Upper lobe of left lung (tissue), 6 donors: ENCODE results near the gene HIBADH. TPM values are rescaled to one million over a fixed set of nuclear protein-coding genes. Genes with fewer than 3 reads are reported as not detected.

ENCODE experiments used
- ATAC-seq, 2 donors: fragments of 200-7000 bp; cut with Tn5 transposase; one replicate each; pipeline ENCODE4 v1.9.1; 2022; ENCODE audit warnings: mild to moderate bottlenecking in 2 of 2, moderate library complexity in 2 of 2; ENCODE audit not compliant: low FRiP score in 2 of 2
- DNase-seq, 2 donors: peaks; one replicate each; pipeline ENCODE4 v3.0.0-alpha.2; 2019 to 2020
- H3K27ac ChIP-seq, 4 donors: fragments of 200-600 bp; sonication (generic); one replicate each; pipeline ENCODE4 v1.5.1; 2016 to 2019
- H3K27me3 ChIP-seq, 4 donors: fragments of 200-600 bp; sonication (generic); one replicate each; pipeline ENCODE4 v1.5.1; 2017 to 2019
- H3K36me3 ChIP-seq, 4 donors: fragments of 200-600 bp; sonication (generic); one replicate each; pipeline ENCODE4 v1.5.1; 2016 to 2019
- H3K4me1 ChIP-seq, 4 donors: fragments of 200-600 bp; sonication (generic); one replicate each; pipeline ENCODE4 v1.5.1; 2018 to 2019
- H3K4me3 ChIP-seq, 4 donors: fragments of 200-600 bp; sonication (generic); one replicate each; pipeline ENCODE4 v1.5.1; 2017 to 2019; ENCODE audit warnings: mild to moderate bottlenecking in 2 of 4, moderate library complexity in 1 of 4
- H3K9me3 ChIP-seq, 4 donors: fragments of 200-600 bp; sonication (generic); one replicate each; pipeline ENCODE4 v1.5.1; 2018 to 2019
- CTCF ChIP-seq, 6 experiments: fragments of 450-650 bp in 4 of 6; fragments of 200-600 bp in 2 of 6; sonication (generic) in 2 of 6; IDR thresholded peaks; one replicate each; pipeline ENCODE4 v1.5.1; 2016 to 2019; ENCODE audit warnings: antibody characterized with exemption in 6 of 6
- EP300 ChIP-seq, 4 donors: sonication (generic); formaldehyde crosslinking; IDR thresholded peaks; one replicate each; pipeline ENCODE4 v1.5.1; 2017; ENCODE audit warnings: antibody characterized with exemption in 4 of 4, control low read depth in 2 of 4
- POLR2A ChIP-seq, 4 donors: fragments of 450-650 bp; IDR thresholded peaks; one replicate each; pipeline ENCODE4 v1.5.1; 2016 to 2017; ENCODE audit warnings: antibody characterized with exemption in 4 of 4, mild to moderate bottlenecking in 2 of 4
- POLR2AphosphoS5 ChIP-seq, 2 donors: sonication (generic); formaldehyde crosslinking; IDR thresholded peaks; one replicate each; pipeline ENCODE4 v1.5.1; 2017; ENCODE audit warnings: antibody characterized with exemption in 2 of 2
- WGBS, 2 donors: methylation state at CpG; one replicate each; pipeline ENCODE4 v1.1.5; 2017 to 2018; 5-methylcytosine and 5-hydroxymethylcytosine counted together
- total RNA-seq, 6 donors: library from RNA; depleted of rRNA in 4 of 6; stranded (reverse); fragments of >200 nt in 4 of 6; gene quantifications; one replicate each; pipeline versions ENCODE4 v1.1.0 to v1.2.1, GENCODE V29; 2016 to 2021
- donor health status: DM: no; HTN: no; CAD: no; lungs with moderate emphysema.
- donor health status: DM: no; HTN: yes; CAD: no; lungs with severe emphysema.

Gene HIBADH
- total RNA-seq, 6 donors from 2014 or later, result 7.4 to 26.1 (median 21.8) TPM

GRCh38 chr7:27650283-27650682 is 12.4 kb downstream of the HIBADH start:
- no peak for DNase-seq
- no peaks in the 10 kb centered on the region for H3K4me1 ChIP-seq
- WGBS, 2 donors, result 90 to 96% methylated on average over 4 of the region's 4 CpGs
- peaks cover 0 to 21% (median 0%) of the 10 kb centered on the region in 4 donors for H3K36me3 ChIP-seq
- no peak overlapping the region for H3K27ac ChIP-seq
- H3K9me3 ChIP-seq, result no peaks in the 10 kb centered on the region
- H3K4me3 ChIP-seq, result no peak overlapping the region
- H3K27me3 ChIP-seq, result no peaks in the 10 kb centered on the region
- TF ChIP-seq POLR2A (IDR thresholded peaks at IDR 0.05) (no peak), CTCF (IDR thresholded peaks at IDR 0.05) (no peak), POLR2AphosphoS5 (IDR thresholded peaks at IDR 0.05) (no peak), EP300 (IDR thresholded peaks at IDR 0.05) (no peak)
- ATAC-seq, result no peak

DNA sequence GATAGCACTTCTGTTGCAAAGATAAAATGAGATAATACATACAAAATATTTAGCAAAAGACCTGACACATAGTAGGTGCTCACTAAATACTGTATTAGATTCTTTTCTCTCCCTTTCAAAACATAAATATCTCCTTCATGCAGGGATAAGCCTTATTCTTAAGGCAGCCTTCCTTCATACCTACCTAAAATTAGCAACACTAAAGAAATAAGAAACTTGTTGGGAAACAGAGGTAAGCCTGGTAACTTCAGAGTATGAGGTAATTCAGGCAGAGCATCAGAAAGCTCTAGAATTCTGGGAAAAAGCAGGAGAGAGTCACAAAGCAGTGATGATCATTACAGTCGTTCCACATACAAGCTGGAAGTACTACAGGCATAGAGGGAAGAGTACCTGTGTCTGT is 15.2 kb downstream of the HIBADH start:
- 96 to 100% methylated on average over 1 of the region's 1 CpG for WGBS, 2 donors
- ATAC-seq, result no peak

DNA sequence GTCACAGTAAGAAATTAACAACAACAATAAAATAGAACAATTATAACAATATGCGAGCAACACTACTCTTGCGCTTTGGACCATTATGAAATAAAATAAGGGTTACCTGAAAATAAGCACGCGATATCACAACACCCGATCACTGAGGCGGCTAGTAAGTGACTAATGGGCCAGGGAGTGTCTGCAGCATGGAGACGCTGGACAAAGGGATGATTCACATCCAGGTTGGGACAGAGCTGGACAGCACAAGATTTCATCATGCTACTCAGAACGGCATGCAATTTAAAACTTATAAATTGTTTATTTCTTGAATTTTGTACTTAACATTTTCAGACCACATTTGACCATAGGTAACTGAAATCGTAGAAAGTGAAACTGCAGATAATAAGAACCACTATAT is 15.6 kb downstream of the HIBADH start:
- TF ChIP-seq POLR2AphosphoS5 (IDR thresholded peaks at IDR 0.05) (no peak), CTCF (IDR thresholded peaks at IDR 0.05) (no peak), POLR2A (IDR thresholded peaks at IDR 0.05) (no peak), EP300 (IDR thresholded peaks at IDR 0.05) (no peak)
- Histone ChIP-seq H3K9me3 (no peaks in the 10 kb centered on the region), H3K27me3 (no peaks in the 10 kb centered on the region), H3K4me3 (no peak overlapping the region), H3K4me1 (no peaks in the 10 kb centered on the region), H3K36me3 (peaks cover 0 to 21% (median 0%) of the 10 kb centered on the region in 4 donors), H3K27ac (no peak overlapping the region)
- DNase-seq (no peak), ATAC-seq (no peak)
- WGBS, 2 donors, result 95 to 97% methylated on average over 9 of the region's 9 CpGs

More for the DNA sequence above, 15.2 kb downstream of the HIBADH start:
- Histone ChIP-seq H3K9me3 (no peaks in the 10 kb centered on the region), H3K27me3 (no peaks in the 10 kb centered on the region), H3K36me3 (peaks cover 0 to 21% (median 0%) of the 10 kb centered on the region in 4 donors), H3K4me3 (no peak overlapping the region), H3K4me1 (no peaks in the 10 kb centered on the region), H3K27ac (no peak overlapping the region)
- no peak for TF ChIP-seq CTCF (IDR thresholded peaks at IDR 0.05)
- TF ChIP-seq EP300 (IDR thresholded peaks at IDR 0.05), result no peak
- no peak for TF ChIP-seq POLR2A (IDR thresholded peaks at IDR 0.05)
- TF ChIP-seq POLR2AphosphoS5 (IDR thresholded peaks at IDR 0.05), result no peak
- DNase-seq, result no peak

- no peak for ATAC-seq
- Histone ChIP-seq H3K4me1 (peaks cover 0 to 12% (median 4%) of the 10 kb centered on the region in 4 donors), H3K27me3 (no peaks in the 10 kb centered on the region), H3K9me3 (no peaks in the 10 kb centered on the region), H3K27ac (no peak overlapping the region), H3K4me3 (no peak overlapping the region), H3K36me3 (peaks cover 0 to 6% (median 0%) of the 10 kb centered on the region in 4 donors)
- DNase-seq, result no peak
- 91 to 95% methylated on average over 2 of the region's 2 CpGs for WGBS, 2 donors
- TF ChIP-seq EP300 (IDR thresholded peaks at IDR 0.05) (no peak), POLR2A (IDR thresholded peaks at IDR 0.05) (no peak), POLR2AphosphoS5 (IDR thresholded peaks at IDR 0.05) (no peak), CTCF (IDR thresholded peaks at IDR 0.05) (no peak)
Observed at GRCh38 chr7:27642271-27642670, 20.4 kb downstream of the HIBADH start.

GRCh38 chr7:27641581-27642230 is 21.0 kb downstream of the HIBADH start:
- Histone ChIP-seq H3K27ac (no peak overlapping the region), H3K27me3 (no peaks in the 10 kb centered on the region), H3K36me3 (peaks cover 0 to 3% (median 0%) of the 10 kb centered on the region in 4 donors), H3K4me1 (peaks cover 0 to 12% (median 4%) of the 10 kb centered on the region in 4 donors), H3K9me3 (no peaks in the 10 kb centered on the region), H3K4me3 (no peak overlapping the region)
- DNase-seq (no peak), ATAC-seq (no peak)
- WGBS, 2 donors, result 46 to 47% methylated on average over 4 of the region's 4 CpGs
- TF ChIP-seq CTCF (IDR thresholded peaks at IDR 0.05) (no peak), POLR2A (IDR thresholded peaks at IDR 0.05) (no peak), POLR2AphosphoS5 (IDR thresholded peaks at IDR 0.05) (no peak), EP300 (IDR thresholded peaks at IDR 0.05) (no peak)
